Measurements from ENCODE around the gene GRM2.
"Not testable (repeated sequence)": the region's sequence is repeated elsewhere in the genome, so short reads cannot be mapped to it uniquely, and the experiment has no call there.

Gene GRM2

DNA sequence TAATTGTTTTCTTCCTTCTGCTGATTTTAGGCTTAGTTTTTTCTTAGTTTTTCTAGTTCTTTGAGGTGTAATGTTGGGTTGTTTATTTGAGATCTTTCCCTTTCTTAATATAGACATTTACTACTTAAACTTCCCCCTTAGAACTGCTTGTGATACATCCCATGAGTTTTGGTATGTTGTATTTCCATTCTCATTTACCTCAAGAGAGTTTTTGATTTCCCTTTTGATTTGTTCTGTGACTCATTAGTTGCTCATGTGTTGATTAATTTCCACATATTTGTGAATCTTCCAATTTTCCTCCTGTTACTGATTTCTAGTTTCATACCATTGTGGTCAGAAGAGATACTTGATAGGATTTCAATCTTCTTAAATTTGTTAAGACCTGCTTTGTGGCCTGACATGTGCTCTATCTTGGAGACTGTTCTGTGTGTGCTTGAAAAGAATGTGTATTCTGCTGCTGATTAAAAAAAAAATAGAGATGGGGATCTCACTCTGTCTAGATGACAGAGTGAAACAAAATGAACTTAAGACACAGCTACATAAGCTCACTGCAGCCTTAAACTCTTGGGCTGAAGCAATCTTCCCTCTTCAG is 22.3 kb downstream of the GRM2 start:
- DNase-seq = no peak

DNA sequence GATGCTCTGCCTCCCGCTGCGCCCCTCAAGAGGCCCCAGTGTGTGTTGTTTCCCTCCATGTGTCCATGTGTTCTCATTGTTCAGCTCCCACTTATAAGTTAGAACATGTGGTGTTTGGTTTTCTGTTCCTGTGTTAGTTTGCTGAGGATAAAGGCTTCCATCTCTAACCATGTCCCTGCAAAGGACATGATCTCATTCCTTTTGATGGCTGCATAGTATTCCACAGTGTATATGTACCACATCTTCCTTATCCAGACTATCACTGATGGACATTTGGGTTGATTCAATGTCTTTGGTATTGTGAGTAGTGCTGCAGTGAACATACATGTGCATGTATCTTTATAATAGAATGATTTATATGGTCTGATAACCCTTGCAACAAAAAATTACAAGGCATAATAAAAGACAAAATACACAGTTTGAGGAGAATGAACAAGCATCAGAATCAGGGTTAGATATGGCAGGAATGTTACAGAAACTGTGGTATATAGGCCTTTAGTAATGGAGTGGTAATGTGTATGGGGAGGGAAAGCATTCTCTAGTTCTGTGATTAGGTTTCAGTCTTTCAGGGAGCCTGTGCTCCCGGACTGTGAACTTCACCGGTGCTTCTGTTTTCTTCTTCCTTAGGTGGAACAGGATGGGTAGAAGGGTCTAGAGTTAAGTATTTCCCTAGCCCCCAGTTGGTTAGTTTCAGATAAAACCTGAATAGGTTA is 27.1 kb downstream of the GRM2 start:
- no peak for DNase-seq

DNA sequence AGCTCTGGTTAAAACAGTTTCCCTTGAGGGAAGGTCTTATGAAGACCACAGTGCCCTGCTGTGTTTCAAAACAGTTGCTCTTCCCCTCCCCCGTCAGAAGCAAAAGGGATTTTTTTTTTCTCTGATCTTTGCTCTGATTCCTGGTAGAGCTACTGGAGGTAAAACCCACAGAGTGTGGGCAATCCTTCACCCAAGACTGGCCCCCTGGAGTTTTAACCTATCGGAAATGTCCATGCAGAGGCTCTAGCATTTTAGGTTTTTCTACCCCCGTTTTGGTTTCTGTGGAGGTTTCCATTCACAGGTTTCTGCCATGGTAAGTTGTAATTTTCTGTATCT is 27.7 kb downstream of the GRM2 start:
- DNase-seq = no peak

DNA sequence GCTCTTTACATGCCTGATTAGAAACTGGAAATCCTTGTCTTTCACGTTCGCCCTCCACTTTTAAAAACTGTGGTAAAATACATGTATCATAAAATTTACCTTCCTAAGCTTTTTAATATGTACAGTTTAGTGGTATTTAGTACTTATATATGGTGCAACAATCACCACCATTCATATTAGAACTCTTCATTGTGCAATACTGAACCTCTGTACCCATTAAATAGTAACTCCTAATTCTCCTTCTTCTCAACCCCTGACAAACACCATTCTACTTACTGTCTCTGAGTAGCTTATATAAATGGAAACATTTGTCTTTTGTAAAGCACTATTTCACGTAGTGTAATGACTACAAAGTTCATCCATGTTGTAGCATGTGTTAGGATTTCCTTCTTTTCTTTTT is 28.2 kb downstream of the GRM2 start:
- no peak for DNase-seq

DNA sequence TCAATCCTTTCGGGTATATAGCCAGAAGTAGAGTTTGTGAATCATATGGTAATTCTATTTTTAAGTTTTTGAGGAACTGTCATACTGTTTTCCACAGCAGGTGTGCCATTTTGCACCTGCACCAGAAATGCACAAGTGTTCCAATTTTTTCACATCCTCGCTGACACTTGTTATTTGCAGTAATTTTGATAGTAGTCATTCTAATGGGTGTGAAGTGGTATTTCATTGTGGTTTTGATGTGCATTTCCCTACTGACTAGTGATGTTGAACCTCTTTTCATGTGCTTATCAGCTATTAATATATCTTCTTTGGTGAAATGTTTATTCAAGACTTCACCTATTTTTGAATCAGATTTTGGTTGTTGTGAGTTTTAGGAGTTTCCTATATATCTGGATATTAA is 29.1 kb downstream of the GRM2 start:
- DNase-seq = no peak

DNA sequence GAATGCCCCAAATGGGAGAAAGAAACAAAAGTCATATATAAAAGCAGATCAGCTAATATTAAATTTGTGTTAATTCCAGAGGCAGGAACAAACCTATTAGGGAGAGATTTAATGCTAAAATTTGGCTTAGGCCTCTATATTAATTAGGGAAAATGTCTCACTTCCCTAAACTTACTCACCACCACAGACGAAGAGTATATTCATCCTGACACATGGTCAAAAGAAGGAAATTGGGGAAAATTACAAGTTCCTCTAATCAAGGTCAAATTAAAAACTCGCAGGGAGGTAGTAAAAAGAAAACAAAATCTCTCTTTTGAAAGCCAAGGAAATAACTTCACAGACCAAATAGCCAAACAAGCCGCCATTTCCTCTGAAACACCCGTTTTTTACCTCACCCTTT is 32.2 kb downstream of the GRM2 start:
- DNase-seq = no peak

DNA sequence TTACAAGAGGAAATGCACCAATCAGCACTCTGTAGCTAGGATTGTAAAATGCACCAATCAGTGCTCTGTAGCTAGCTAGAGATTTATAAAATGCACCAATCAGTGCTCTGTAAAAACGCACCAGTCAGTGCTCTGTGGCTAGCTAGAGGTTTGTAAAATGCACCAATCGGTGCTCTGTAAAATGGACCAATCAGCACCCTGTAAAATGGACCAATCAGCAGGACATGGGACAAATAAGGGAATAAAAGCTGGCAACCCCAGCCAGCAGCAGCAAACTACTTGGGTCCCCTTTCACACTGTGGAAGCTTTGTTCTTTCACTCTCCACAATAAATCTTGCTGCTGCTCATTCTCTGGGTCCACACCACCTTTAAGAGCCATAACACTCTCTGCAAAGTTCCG is 35.5 kb downstream of the GRM2 start:
- DNase-seq = not testable (repeated sequence)

DNA sequence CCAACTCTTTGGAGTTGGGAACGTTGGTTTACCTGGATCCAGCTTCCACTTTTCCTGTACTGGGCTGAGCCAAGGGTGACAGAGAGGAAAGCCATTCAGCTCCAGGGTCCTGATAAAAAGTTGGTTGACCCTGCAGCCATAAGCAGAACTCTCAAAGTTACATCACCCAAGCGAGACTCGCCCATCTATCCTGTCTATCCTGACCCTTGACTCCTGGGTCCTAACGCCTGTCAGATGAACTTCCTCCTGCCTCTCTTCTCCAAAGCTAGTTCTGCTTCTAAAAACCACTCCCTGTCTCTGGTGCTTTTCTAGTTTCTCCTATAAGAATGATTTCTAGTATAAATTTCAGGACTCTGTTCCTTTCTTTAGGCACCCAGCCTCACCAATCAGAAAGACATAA is 36.1 kb downstream of the GRM2 start:
- DNase-seq = not testable (repeated sequence)

DNA sequence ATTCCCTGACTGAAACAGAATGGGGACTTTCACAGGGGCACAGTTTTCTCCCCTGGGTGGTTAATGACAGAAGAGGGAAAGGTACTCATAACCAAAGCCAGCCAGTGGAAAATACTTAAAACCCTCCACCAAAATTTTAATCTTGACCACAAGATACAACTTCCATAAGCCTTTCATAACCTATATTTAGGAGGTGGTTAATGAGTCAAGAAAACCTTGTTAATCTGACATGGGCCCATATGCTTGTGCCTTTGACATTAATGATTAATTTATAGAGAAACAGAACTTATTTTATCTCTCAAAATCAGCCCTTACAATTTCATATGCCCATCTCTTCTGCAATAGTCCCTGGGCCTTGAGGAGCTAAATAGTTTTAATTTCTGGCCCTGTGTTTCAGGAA is 41.0 kb downstream of the GRM2 start:
- no peak for DNase-seq

DNA sequence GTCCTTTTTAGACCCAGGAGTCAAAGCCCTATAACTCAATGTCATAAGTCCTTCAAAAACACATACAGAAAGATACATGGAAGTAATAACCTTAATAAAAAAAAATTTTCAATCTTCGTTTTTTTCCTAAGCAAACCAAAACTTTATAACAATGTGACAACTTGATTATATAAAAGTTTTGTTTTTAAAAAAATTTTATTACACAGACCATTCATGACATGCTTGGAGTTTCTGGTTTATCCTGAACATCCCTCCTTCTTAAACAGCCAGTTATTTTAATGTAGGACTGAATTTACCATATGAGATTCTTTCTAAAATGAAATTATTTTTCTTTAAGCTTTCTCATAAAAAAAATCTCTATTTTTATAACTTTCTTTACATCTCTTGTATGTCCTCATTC is 41.5 kb downstream of the GRM2 start:
- no peak for DNase-seq

DNA sequence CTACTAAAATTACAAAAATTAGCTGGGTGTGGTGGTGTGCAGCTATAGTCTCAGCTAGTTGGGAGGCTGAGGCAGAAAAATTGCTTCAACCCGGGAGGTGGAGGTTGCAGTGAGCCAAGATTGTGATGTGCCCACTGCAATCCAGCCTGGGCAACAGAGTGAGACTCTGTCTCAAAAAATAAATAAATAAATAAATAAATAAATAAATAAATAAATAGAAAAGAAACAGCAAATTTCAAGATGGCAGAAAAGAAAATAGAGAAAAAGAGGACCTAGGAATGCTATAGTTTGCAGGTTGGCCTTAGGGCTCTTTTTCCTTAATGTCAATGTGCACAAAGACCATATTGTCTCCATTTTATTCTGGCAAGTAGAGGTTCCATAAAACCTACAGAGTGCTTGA is 44.0 kb downstream of the GRM2 start:
- DNase-seq = no peak

DNA sequence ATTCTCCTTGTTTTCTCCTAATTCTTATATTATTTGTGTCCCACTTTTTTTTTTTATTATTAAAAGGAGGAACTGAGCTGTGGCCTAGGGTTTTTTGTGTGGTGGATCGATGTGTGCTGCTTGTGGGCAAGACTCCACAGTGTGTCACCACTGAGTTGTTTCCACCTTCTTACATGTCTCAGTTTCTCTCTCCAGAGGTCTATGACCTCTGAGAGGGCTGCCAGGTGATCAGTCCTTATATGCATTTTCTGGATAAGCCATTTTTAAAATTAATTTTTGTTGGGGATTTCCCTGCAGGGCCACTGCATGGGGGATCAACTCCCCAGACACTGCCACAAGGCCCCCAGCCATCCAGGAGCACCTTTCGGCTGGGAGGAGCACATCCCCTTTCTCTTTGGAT is 44.4 kb downstream of the GRM2 start:
- no peak for DNase-seq

DNA sequence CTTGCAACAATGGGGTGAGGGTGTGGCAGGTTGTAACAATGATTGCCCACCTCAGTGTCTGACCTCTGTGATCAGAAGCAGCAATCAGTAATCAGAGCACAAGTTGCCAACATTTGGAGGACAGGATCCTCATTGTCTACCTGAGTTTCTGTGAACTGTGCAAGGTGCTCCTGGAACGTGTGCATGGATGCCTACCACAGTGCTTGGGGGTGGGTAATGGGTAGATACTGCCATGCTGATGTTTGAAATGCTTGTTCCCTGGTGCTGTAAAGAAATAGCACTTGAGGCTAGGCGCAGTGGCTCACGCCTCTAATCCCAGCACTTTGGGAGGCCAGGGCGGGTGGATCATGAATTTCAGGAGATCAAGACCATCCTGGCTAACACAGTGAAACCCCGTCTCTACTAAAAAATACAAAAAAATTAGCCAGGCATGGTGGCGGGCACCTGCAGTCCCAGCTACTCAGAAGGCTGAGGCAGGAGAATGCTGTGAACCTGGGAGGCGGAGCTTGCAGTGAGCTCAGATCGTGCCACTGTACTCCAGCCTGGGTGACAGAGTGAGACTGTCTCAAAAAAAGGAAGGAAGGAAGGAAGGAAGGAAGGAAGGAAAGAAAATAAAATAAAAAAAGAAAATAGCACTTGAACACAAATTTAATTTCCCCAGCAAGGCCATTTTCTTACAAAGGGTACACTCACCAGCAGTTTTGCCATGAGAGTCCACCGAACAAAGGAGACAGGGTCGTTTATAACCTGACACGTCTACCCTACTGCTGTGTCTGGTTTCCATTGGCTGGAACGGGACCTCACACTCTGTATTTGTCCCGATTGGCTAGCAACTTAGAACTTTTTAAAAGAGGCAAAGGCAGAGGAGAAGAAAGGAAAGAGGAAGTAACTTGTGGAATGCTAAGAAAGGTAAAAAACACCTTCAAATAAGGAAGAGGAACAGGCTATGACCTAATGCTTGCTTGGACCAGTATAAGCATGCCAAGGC is 47.2 kb downstream of the GRM2 start:
- not testable (repeated sequence) for DNase-seq

DNA sequence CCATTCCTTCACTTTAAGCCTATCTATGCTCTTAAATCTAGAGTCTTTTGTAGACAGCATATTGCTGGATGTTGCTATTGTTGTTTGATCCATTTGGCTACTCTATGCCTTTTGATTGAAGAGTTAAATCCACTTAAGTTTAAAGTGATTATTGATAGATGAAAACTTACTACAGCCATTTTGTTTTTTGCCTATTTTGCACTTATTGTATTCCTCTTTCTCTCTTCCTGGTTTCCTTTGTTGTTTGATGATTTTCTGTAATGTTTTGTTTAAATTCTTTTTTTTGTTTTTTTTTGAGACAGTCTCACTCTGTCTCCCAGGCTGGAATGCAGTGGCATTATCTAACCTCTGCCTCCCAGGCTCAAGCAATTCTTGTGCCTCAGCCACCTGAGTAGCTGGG is 52.3 kb downstream of the GRM2 start:
- DNase-seq = no peak
